Measurements from ENCODE around the gene LSM7. TPM values are rescaled to one million over a fixed set of nuclear protein-coding genes. Genes with fewer than 3 reads are reported as not detected.

LSM7 gene
- total and polyA plus RNA-seq, 9 of the 15 experiments (the other 6 are each of a cell fraction or from before 2014, with no cell fraction given), result 40.5 to 690 (median 265) TPM

GRCh38 chr19:2341244-2341751, 12.9 kb upstream of the LSM7 start (continued):
- TF ChIP-seq BCLAF1 (IDR thresholded peaks at IDR 0.05; ENCODE audit: borderline replicate concordance in 1 of 2, control insufficient read depth in 1 of 2, low read depth in 2 of 2, low read length in 1 of 2), result no peak
- TF ChIP-seq ZSCAN29 (IDR thresholded peaks at IDR 0.05), result no peak
- TF ChIP-seq, protein P1, sequence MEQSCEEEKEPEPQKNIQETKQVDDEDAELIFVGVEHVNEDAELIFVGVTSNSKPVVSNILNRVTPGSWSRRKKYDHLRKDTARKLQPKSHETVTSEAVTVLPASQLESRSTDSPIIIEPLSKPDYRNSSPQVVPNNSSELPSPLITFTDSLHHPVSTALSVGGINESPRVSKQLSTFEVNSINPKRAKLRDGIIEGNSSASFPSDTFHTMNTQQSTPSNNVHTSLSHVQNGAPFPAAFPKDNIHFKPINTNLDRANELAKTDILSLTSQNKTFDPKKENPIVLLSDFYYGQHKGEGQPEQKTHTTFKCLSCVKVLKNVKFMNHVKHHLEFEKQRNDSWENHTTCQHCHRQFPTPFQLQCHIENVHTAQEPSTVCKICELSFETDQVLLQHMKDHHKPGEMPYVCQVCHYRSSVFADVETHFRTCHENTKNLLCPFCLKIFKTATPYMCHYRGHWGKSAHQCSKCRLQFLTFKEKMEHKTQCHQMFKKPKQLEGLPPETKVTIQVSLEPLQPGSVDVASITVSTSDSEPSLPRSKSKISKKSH (CRISPR knock-in tag; IDR thresholded peaks at IDR 0.05), result no peak
- TF ChIP-seq GABPB1 (CRISPR knock-in tag; IDR thresholded peaks at IDR 0.05), result peak; percentile 29; the same call in 1 of the 2 replicates
- TF ChIP-seq CXXC5 (CRISPR knock-in tag; IDR thresholded peaks at IDR 0.05), result peak; percentile 45; the same call in 1 of the 2 replicates
- TF ChIP-seq JUNB (CRISPR knock-in tag; conservative IDR thresholded peaks at IDR 0.05), result no peak
- 0 out of 2 replicates have a peak, but pooled peaks have one; percentile 24 for TF ChIP-seq ARID1B (IDR thresholded peaks at IDR 0.05)
- no peak for TF ChIP-seq ZNF280A (IDR thresholded peaks at IDR 0.05; ENCODE audit: low read depth, partially characterized antibody)
- TF ChIP-seq TBP (optimal IDR thresholded peaks at IDR 0.05; ENCODE audit: low read depth, low read length), result no peak
- TF ChIP-seq ZNF253 (CRISPR knock-in tag; conservative IDR thresholded peaks at IDR 0.05), result no peak
- no peak for TF ChIP-seq HNRNPH1 (optimal IDR thresholded peaks at IDR 0.05; ENCODE audit: low read depth, low read length)
- 0 out of 2 replicates have a peak, but pooled peaks have one; percentile 25 for TF ChIP-seq SMAD4 (CRISPR knock-in tag; conservative IDR thresholded peaks at IDR 0.05)
- TF ChIP-seq PTTG1 (tag; IDR thresholded peaks at IDR 0.05; ENCODE audit: low read depth), result no peak
- TF ChIP-seq NBN (IDR thresholded peaks at IDR 0.05; ENCODE audit: low read depth), result no peak
- TF ChIP-seq, protein P2, sequence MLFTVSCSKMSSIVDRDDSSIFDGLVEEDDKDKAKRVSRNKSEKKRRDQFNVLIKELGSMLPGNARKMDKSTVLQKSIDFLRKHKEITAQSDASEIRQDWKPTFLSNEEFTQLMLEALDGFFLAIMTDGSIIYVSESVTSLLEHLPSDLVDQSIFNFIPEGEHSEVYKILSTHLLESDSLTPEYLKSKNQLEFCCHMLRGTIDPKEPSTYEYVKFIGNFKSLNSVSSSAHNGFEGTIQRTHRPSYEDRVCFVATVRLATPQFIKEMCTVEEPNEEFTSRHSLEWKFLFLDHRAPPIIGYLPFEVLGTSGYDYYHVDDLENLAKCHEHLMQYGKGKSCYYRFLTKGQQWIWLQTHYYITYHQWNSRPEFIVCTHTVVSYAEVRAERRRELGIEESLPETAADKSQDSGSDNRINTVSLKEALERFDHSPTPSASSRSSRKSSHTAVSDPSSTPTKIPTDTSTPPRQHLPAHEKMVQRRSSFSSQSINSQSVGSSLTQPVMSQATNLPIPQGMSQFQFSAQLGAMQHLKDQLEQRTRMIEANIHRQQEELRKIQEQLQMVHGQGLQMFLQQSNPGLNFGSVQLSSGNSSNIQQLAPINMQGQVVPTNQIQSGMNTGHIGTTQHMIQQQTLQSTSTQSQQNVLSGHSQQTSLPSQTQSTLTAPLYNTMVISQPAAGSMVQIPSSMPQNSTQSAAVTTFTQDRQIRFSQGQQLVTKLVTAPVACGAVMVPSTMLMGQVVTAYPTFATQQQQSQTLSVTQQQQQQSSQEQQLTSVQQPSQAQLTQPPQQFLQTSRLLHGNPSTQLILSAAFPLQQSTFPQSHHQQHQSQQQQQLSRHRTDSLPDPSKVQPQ (CRISPR knock-in tag; IDR thresholded peaks at IDR 0.05; ENCODE audit: borderline replicate concordance), result no peak
- TF ChIP-seq, protein P3, sequence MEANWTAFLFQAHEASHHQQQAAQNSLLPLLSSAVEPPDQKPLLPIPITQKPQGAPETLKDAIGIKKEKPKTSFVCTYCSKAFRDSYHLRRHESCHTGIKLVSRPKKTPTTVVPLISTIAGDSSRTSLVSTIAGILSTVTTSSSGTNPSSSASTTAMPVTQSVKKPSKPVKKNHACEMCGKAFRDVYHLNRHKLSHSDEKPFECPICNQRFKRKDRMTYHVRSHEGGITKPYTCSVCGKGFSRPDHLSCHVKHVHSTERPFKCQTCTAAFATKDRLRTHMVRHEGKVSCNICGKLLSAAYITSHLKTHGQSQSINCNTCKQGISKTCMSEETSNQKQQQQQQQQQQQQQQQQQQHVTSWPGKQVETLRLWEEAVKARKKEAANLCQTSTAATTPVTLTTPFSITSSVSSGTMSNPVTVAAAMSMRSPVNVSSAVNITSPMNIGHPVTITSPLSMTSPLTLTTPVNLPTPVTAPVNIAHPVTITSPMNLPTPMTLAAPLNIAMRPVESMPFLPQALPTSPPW (CRISPR knock-in tag; IDR thresholded peaks at IDR 0.05), result peak; percentile 71
- TF ChIP-seq CHD1 (IDR thresholded peaks at IDR 0.05; ENCODE audit: low read length), result no peak
- TF ChIP-seq HNRNPUL1 (IDR thresholded peaks at IDR 0.05; ENCODE audit: low read length), result no peak

All from K562 (cell line).